Endothelial cell of umbilical vein (primary cell): ENCODE data around the gene DCP2. TPM values are rescaled to one million over a fixed set of nuclear protein-coding genes. Genes with fewer than 3 reads are reported as not detected.

Experiments
- BruUV-seq: library from RNA; stranded (reverse); fragments of 400-500 nt; replicated peaks from 2 replicates; lab custom pipeline; 2021; lab: Mats Ljungman, UMichigan
- CTCF ChIA-PET: fragments of 300-600, 350-600 bp; sonication (Branson Sonifier 250); formaldehyde crosslinking; loops from one replicate; lab custom pipeline; 2021; ENCODE audit warnings: antibody characterized with exemption, inconsistent platforms; lab: Charles Lee
- POLR2A ChIA-PET: fragments of 300-600, 350-600 bp; sonication (Branson Sonifier 250); formaldehyde crosslinking; loops from one replicate; lab custom pipeline; 2021; ENCODE audit warnings: antibody characterized with exemption, inconsistent platforms; lab: Charles Lee
- DNase-seq: peaks from one replicate; pipeline ENCODE4 v3.0.0-alpha.2; 2011; ENCODE audit warnings: low read depth, low spot score
- FAIRE-seq: peaks from 2 replicates; lab custom pipeline; 2011; peaks lifted over from hg19 to GRCh38; lab: Jason Lieb, UNC
- H2AFZ ChIP-seq: 2 replicates; pipeline ENCODE4 v1.6.0; 2012; ENCODE audit warnings: low read depth, low read length, control low read depth, inconsistent platforms
- H3K27ac ChIP-seq: 2 replicates; pipeline ENCODE4 v1.5.1; 2011; ENCODE audit warnings: low read depth, mild to moderate bottlenecking, control low read depth, low read length, moderate library complexity; ENCODE audit not compliant: insufficient read depth
- H3K27me3 ChIP-seq, 2 experiments: 2 replicates each; pipeline versions ENCODE4 v1.6.0 to v1.6.1; 2011; ENCODE audit warnings: low read length in 2 of 2, mixed read lengths in 1 of 2; ENCODE audit not compliant: control insufficient read depth in 2 of 2, insufficient read depth in 2 of 2
- H3K36me3 ChIP-seq, 2 experiments: 2 replicates in 1 of 2; 3 replicates in 1 of 2; pipeline ENCODE4 v1.5.1; 2011; ENCODE audit warnings: low read length in 2 of 2, mild to moderate bottlenecking in 1 of 2, moderate library complexity in 1 of 2; ENCODE audit not compliant: control insufficient read depth in 2 of 2, insufficient read depth in 2 of 2; ENCODE audit errors: extremely low read depth in 1 of 2
- H3K4me1 ChIP-seq: 3 replicates; pipeline ENCODE4 v1.5.1; 2011; ENCODE audit warnings: mild to moderate bottlenecking, low read length; ENCODE audit not compliant: control insufficient read depth, insufficient read depth; ENCODE audit errors: extremely low read depth
- H3K4me2 ChIP-seq: 2 replicates; pipeline ENCODE4 v1.6.1; 2011; ENCODE audit warnings: low read length, control low read depth, mixed read lengths; ENCODE audit not compliant: insufficient read depth
- H3K4me3 ChIP-seq, 3 experiments: fragments of 200-600 bp in 1 of 3; sonication (generic), shearing (Covaris generic) in 1 of 3; replicated peaks in 1 of 3; 2 replicates each; pipeline ENCODE4 v1.5.1; 2011 to 2016; ENCODE audit warnings: control low read depth in 3 of 3, low read length in 3 of 3, mild to moderate bottlenecking in 2 of 3, inconsistent platforms in 1 of 3, low read depth in 1 of 3, moderate library complexity in 1 of 3; ENCODE audit not compliant: insufficient read depth in 1 of 3
- H3K79me2 ChIP-seq: 2 replicates; pipeline ENCODE4 v1.6.0; 2012; ENCODE audit warnings: low read length, inconsistent platforms; ENCODE audit not compliant: control insufficient read depth, insufficient read depth
- H3K9ac ChIP-seq: replicated peaks from 2 replicates; pipeline ENCODE3; 2011; ENCODE audit warnings: low read length, control low read depth; ENCODE audit not compliant: insufficient read depth; ENCODE audit errors: extremely low read depth
- H3K9me1 ChIP-seq: replicated peaks from 3 replicates; pipeline ENCODE4 v1.6.0; 2011; ENCODE audit warnings: mild to moderate bottlenecking, low read length; ENCODE audit not compliant: control insufficient read depth, insufficient read depth; ENCODE audit errors: extremely low read depth
- H3K9me3 ChIP-seq: replicated peaks from 2 replicates; pipeline ENCODE4 v1.5.1; 2012; ENCODE audit warnings: low read length, inconsistent platforms; ENCODE audit not compliant: control insufficient read depth, insufficient read depth
- H4K20me1 ChIP-seq: replicated peaks from 2 replicates; pipeline ENCODE3; 2011; ENCODE audit warnings: mild to moderate bottlenecking, low read length; ENCODE audit not compliant: control insufficient read depth, insufficient read depth; ENCODE audit errors: extremely low read depth
- CTCF ChIP-seq, 2 donors: IDR thresholded peaks; 1 replicate in 1 of 2; 2 replicates in 1 of 2; pipeline ENCODE4 v1.5.1; 2011; ENCODE audit warnings: low read length in 2 of 2, mild to moderate bottlenecking in 2 of 2, moderate library complexity in 2 of 2, control low read depth in 1 of 2, inconsistent platforms in 1 of 2, low read depth in 1 of 2; ENCODE audit not compliant: insufficient read depth in 1 of 2; ENCODE audit errors: extremely low read depth in 1 of 2
- EZH2 ChIP-seq: IDR thresholded peaks from 2 replicates; pipeline ENCODE4 v1.6.1; 2012; ENCODE audit warnings: borderline replicate concordance, low read depth, mild to moderate bottlenecking, moderate library complexity, low read length, inconsistent platforms; ENCODE audit not compliant: severe bottlenecking
- FOS ChIP-seq: IDR thresholded peaks from 2 replicates; pipeline ENCODE4 v1.6.1; 2011; ENCODE audit warnings: mild to moderate bottlenecking, low read length, moderate library complexity, borderline replicate concordance; ENCODE audit not compliant: insufficient read depth
- GATA2 ChIP-seq: IDR thresholded peaks from 2 replicates; pipeline ENCODE4 v1.7.0; 2011; ENCODE audit warnings: low read depth, mild to moderate bottlenecking, moderate library complexity, mixed read lengths, low read length; ENCODE audit not compliant: insufficient read length, insufficient read depth
- JUN ChIP-seq: IDR thresholded peaks from 2 replicates; pipeline ENCODE4 v1.6.1; 2011; ENCODE audit warnings: borderline replicate concordance, low read depth; ENCODE audit not compliant: insufficient read length, insufficient read depth
- MAX ChIP-seq: IDR thresholded peaks from 2 replicates; pipeline ENCODE4 v1.6.1; 2011; ENCODE audit not compliant: insufficient read depth, insufficient read length
- MYC ChIP-seq: IDR thresholded peaks from one replicate; pipeline ENCODE4 v1.6.1; 2011; ENCODE audit warnings: mild to moderate bottlenecking, low read depth, low read length
- POLR2A ChIP-seq: IDR thresholded peaks from 2 replicates; pipeline ENCODE4 v1.6.1; 2012; ENCODE audit warnings: low read depth, mild to moderate bottlenecking, control low read depth, low read length
- POLR2AphosphoS5 ChIP-seq: IDR thresholded peaks from 2 replicates; pipeline ENCODE4 v1.6.1; 2012; ENCODE audit warnings: low read depth, mild to moderate bottlenecking, control low read depth, low read length, moderate library complexity; ENCODE audit not compliant: insufficient read depth
- dilution Hi-C: fragments of 300-500 bp; cut with MboI; formaldehyde crosslinking; loops from one replicate; pipeline ENCODE4 v1.15.0; 2019; ENCODE audit warnings: low sequenced_read_pairs; ENCODE audit not compliant: extremely low pct_ligation_motif_present
- intact Hi-C: fragments of 100-400 bp; cut with micrococcal nuclease; formaldehyde crosslinking; loops from one replicate; pipeline ENCODE4 v1.10.0; 2022
- polyA plus RNA-seq, 4 experiments: library from polyadenylated mRNA; depleted of rRNA in 3 of 4; stranded (reverse) in 3 of 4; unstranded in 1 of 4; fragments of >200 nt; gene quantifications; 2 replicates each; pipeline versions ENCODE4 v1.2.1 to v1.2.3, GENCODE V29; 2011 to 2012; ENCODE audit warnings: missing spikeins in 1 of 4
- total RNA-seq: library from RNA; stranded (reverse); gene quantifications from 2 replicates; pipeline ENCODE4 v1.2.3, GENCODE V29; 2021

The DCP2 gene
- total and polyA plus RNA-seq, 2 donors (not counting 3 experiments of a cell fraction or from before 2014, with no cell fraction given) = 11.3 to 60.0 TPM

GRCh38 chr5:113039934-113040285, 63.3 kb downstream of the DCP2 start:
- Histone ChIP-seq H3K36me3 (peaks cover 0 to 2% of the 10 kb centered on the region in 2 experiments), H3K4me3 (no peak overlapping the region), H3K9ac (no peak overlapping the region), H2AFZ (no peak overlapping the region), H3K4me2 (no peak overlapping the region), H3K27ac (no peak overlapping the region), H4K20me1 (no peaks in the 10 kb centered on the region), H3K27me3 (no peaks in the 10 kb centered on the region), H3K4me1 (no peaks in the 10 kb centered on the region), H3K9me1 (no peaks in the 10 kb centered on the region), H3K79me2 (no peaks in the 10 kb centered on the region), H3K9me3 (no peaks in the 10 kb centered on the region)
- no peak for FAIRE-seq
- intact Hi-C loops (loop anchor here (2.0 kb wide), 1 partner anchor 43 kb away; no protein-coding TSS in a partner anchor), dilution Hi-C loops (no loop called here)
- ChIA-PET POLR2A (no interaction called here), CTCF (interaction anchor here (1.2 to 4.7 kb wide), 5 partner anchors 19 to 297 kb away, joined by 3 to 46 read pairs (median 5); no protein-coding TSS in a partner anchor)
- BruUV-seq = no TSS peak
- no peak for TF ChIP-seq EZH2
- no peak for TF ChIP-seq MYC
- no peak for TF ChIP-seq GATA2
- no peak for TF ChIP-seq MAX
- no peak for TF ChIP-seq POLR2A
- TF ChIP-seq JUN = no peak
- TF ChIP-seq CTCF (IDR thresholded peaks at IDR 0.05; ENCODE audit: extremely low read depth in 1 of 2, insufficient read depth in 1 of 2, low read depth in 1 of 2, low read length in 2 of 2) = no peak
- no peak for TF ChIP-seq FOS
- TF ChIP-seq POLR2AphosphoS5 = no peak
- peak; percentile 39 for DNase-seq
